A549 (cell line): ENCODE results near the gene USP46.

Experiments
- CTCF ChIP-seq: fragments of >200 bp; sonication (Bioruptor Twin); formaldehyde crosslinking; IDR thresholded peaks from 3 replicates; pipeline ENCODE4 v1.5.1; 2016
- EP300 ChIP-seq, 2 experiments: fragments of >200 bp; sonication (Bioruptor Twin); formaldehyde crosslinking; IDR thresholded peaks; 2 replicates in 1 of 2; 3 replicates in 1 of 2; pipeline ENCODE4 v1.6.1; 2016 to 2017
- JUNB ChIP-seq: fragments of >200 bp; sonication (Bioruptor Twin); formaldehyde crosslinking; IDR thresholded peaks from 2 replicates; pipeline ENCODE4 v1.6.1; 2016
- MAX ChIP-seq: IDR thresholded peaks from 2 replicates; pipeline ENCODE4 v1.6.1; 2012
- ZFP36 ChIP-seq: fragments of 450-650 bp; IDR thresholded peaks from 2 replicates; pipeline ENCODE4 v1.6.1; 2014; ENCODE audit warnings: borderline replicate concordance; ENCODE audit not compliant: partially characterized antibody

- no peak for TF ChIP-seq CTCF
- no peak for TF ChIP-seq ZFP36
- no peak for TF ChIP-seq MAX
- TF ChIP-seq JUNB = no peak
- no peak for TF ChIP-seq EP300 (IDR thresholded peaks at IDR 0.05)
Measured at GRCh38 chr4:52575406-52575805, 83.7 kb downstream of the USP46 start.
